ENCODE results near the gene ATP10D. TPM values are rescaled to one million over a fixed set of nuclear protein-coding genes. Genes with fewer than 3 reads are reported as not detected.

Gene ATP10D
- total RNA-seq, 1 donor from 2014 or later, result 36.2 TPM

DNA sequence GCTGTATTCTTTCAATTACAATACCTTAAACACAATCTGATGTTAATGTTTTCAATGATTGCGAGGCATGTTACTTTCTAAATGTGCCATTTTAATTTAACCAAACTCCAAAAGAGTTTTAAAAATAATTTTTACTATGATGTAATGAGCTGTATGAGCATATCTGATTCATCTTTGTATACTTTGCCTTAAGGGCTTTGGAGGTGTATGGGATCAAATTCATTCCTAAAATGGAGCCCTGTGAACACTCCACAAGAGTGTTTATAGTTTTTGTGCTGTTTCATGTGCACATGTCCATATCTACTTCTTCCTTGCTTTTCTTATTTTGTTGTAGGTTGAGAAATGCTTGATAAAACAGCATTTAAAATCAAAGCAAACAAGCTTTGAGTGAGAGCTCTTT is 82.4 kb downstream of the ATP10D start:
- Mint-ChIP-seq H3K4me3 (ENCODE audit: unreplicated experiment) (no peak overlapping the region), H3K4me1 (ENCODE audit: unreplicated experiment) (peaks cover 28% of the 10 kb centered on the region), H3K27me3 (ENCODE audit: unreplicated experiment) (no peaks in the 10 kb centered on the region), H3K27ac (ENCODE audit: unreplicated experiment) (no peak overlapping the region), H3K36me3 (ENCODE audit: unreplicated experiment) (peaks cover 37% of the 10 kb centered on the region), H3K9me3 (ENCODE audit: unreplicated experiment) (no peaks in the 10 kb centered on the region)
- TF ChIP-seq CTCF (IDR thresholded peaks at IDR 0.05), result no peak
- no peak for DNase-seq (ENCODE audit: extremely low spot score, unreplicated experiment)

- Mint-ChIP-seq H3K36me3 (ENCODE audit: unreplicated experiment) (peaks cover 53% of the 10 kb centered on the region), H3K4me1 (ENCODE audit: unreplicated experiment) (peaks cover 12% of the 10 kb centered on the region), H3K27me3 (ENCODE audit: unreplicated experiment) (no peaks in the 10 kb centered on the region), H3K9me3 (ENCODE audit: unreplicated experiment) (no peaks in the 10 kb centered on the region), H3K27ac (ENCODE audit: unreplicated experiment) (peak overlapping the region; percentile 23), H3K4me3 (ENCODE audit: unreplicated experiment) (no peak overlapping the region)
- DNase-seq (ENCODE audit: extremely low spot score, unreplicated experiment), result no peak
- TF ChIP-seq CTCF (IDR thresholded peaks at IDR 0.05), result no peak
These were observed 85.7 kb downstream of the ATP10D start for GRCh38 chr4:47570816-47571215.

DNA sequence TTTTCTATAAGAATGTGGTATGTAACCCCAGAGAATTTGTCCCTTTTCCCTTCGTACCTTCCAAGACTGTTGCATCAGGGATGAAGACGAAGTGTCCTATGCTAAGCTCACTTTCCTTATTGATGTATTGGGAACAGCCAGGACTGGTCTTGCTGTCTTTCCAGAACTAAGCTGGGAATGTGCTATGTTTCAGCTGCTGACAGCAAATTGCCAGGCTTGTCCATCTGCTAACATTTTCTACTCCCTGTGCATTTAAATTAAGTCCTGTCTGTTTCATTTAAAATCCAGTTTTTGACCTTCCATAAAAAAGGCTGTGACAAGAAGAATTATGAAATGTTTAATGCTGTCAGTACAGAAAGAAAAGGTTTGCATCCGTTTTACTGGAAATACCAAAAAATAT is 87.9 kb downstream of the ATP10D start:
- Mint-ChIP-seq H3K4me1 (ENCODE audit: unreplicated experiment) (peaks cover 14% of the 10 kb centered on the region), H3K27me3 (ENCODE audit: unreplicated experiment) (no peaks in the 10 kb centered on the region), H3K27ac (ENCODE audit: unreplicated experiment) (no peak overlapping the region), H3K36me3 (ENCODE audit: unreplicated experiment) (peaks cover 59% of the 10 kb centered on the region), H3K4me3 (ENCODE audit: unreplicated experiment) (no peak overlapping the region), H3K9me3 (ENCODE audit: unreplicated experiment) (no peaks in the 10 kb centered on the region)
- TF ChIP-seq CTCF (IDR thresholded peaks at IDR 0.05), result no peak
- no peak for DNase-seq (ENCODE audit: extremely low spot score, unreplicated experiment)

DNA sequence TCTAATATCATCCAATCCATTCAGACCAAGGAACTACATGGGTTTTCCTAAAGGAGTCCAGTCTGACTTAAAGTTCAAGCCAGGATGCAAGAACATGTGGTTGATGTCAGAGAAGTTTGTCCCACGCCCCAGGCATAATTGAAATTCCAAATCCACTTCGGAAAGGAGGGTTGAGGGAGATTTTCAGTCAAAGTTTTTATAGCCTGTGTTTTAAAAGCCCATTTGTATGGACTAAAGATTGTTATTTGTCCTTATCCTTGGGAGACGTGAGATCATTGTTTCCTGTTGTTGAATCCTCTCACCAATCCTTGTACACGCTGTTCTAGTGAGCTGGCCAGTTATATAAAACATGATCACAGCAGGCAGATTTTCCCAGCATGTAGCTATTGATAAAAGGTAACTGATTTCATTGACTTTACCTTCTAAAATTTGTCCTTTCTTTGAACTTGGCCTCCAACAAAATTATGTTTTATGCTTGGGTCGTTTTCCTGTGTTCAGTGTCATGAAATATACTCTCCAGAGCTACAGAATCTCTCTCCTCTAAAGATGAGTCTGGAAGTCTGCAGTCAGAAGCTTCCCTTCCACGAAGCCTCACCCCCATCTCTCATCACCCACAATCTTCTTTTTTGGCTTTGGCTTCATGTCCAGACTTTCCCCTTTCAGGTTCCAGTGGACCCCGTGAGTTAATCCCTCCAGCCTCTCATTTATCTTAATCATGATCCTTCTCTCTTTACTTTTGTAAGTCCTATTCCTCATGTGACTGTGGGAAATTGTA is 92.9 kb downstream of the ATP10D start:
- H3K4me1 Mint-ChIP-seq (ENCODE audit: unreplicated experiment), result peaks cover 31% of the 10 kb centered on the region
- peaks cover 52% of the 10 kb centered on the region for H3K36me3 Mint-ChIP-seq (ENCODE audit: unreplicated experiment)
- no peak for DNase-seq (ENCODE audit: extremely low spot score, unreplicated experiment)
- peak overlapping the region; percentile 23 for H3K4me3 Mint-ChIP-seq (ENCODE audit: unreplicated experiment)
- TF ChIP-seq CTCF (IDR thresholded peaks at IDR 0.05), result no peak
- no peaks in the 10 kb centered on the region for H3K27me3 Mint-ChIP-seq (ENCODE audit: unreplicated experiment)
- H3K27ac Mint-ChIP-seq (ENCODE audit: unreplicated experiment), result peak overlapping the region; percentile 92
- peaks cover 4% of the 10 kb centered on the region for H3K9me3 Mint-ChIP-seq (ENCODE audit: unreplicated experiment)

DNA sequence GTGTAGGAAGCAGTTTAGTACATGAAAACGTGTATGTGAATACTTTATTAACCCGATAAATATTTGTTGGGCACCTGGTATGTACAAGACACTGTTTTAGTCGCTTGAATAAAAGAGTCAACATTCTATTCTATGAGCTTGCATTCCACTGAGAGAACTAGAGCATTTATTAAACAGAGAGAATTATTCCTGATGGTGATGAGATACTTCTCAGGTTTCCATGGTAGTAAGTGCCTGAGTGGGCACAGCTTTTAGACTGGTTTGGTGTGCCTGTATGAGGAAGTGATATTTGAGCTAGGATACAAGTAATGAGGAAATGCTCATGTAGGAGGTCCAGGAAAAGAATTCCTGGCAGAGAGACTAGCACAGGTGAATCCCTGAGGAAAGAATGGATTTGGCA is 94.2 kb downstream of the ATP10D start:
- Mint-ChIP-seq H3K36me3 (ENCODE audit: unreplicated experiment) (peaks cover 48% of the 10 kb centered on the region), H3K27me3 (ENCODE audit: unreplicated experiment) (no peaks in the 10 kb centered on the region), H3K4me3 (ENCODE audit: unreplicated experiment) (no peak overlapping the region), H3K27ac (ENCODE audit: unreplicated experiment) (peak overlapping the region; percentile 92), H3K4me1 (ENCODE audit: unreplicated experiment) (peaks cover 31% of the 10 kb centered on the region), H3K9me3 (ENCODE audit: unreplicated experiment) (peaks cover 4% of the 10 kb centered on the region)
- TF ChIP-seq CTCF (IDR thresholded peaks at IDR 0.05), result no peak
- DNase-seq (ENCODE audit: extremely low spot score, unreplicated experiment), result no peak

Measured in osteocyte (in vitro differentiated cells).